Fibroblast of the aortic adventitia (primary cell): Measurements from ENCODE around the gene PRKAG2. TPM values are rescaled to one million over a fixed set of nuclear protein-coding genes. Genes with fewer than 3 reads are reported as not detected.
A peak's percentile ranks its signal among the peaks of the same experiment; 100 is the strongest.

Source experiments
- DNase-seq: peaks from one replicate; pipeline ENCODE4 v3.0.0-alpha.2; 2010; ENCODE audit warnings: low read depth
- H3K4me3 ChIP-seq: 2 replicates; pipeline ENCODE4 v1.5.1; 2011; ENCODE audit warnings: low read depth, mild to moderate bottlenecking, control low read depth, low read length, moderate library complexity
- CTCF ChIP-seq: IDR thresholded peaks from 2 replicates; pipeline ENCODE4 v1.5.1; 2011; ENCODE audit warnings: mild to moderate bottlenecking, low read length, control low read depth, inconsistent platforms; ENCODE audit not compliant: insufficient read depth
- total RNA-seq: library from RNA; depleted of rRNA; stranded (reverse); fragments of >200 nt; gene quantifications from 2 replicates; pipeline ENCODE4 v1.2.3, GENCODE V29; 2012; ENCODE audit warnings: low replicate concordance

PRKAG2 gene
- total RNA-seq, 1 donor, result 10.0 TPM

GRCh38 chr7:151795168-151795811 lies 81.6 kb downstream of the PRKAG2 start:
- DNase-seq, result no peak
- TF ChIP-seq CTCF, result no peak

DNA sequence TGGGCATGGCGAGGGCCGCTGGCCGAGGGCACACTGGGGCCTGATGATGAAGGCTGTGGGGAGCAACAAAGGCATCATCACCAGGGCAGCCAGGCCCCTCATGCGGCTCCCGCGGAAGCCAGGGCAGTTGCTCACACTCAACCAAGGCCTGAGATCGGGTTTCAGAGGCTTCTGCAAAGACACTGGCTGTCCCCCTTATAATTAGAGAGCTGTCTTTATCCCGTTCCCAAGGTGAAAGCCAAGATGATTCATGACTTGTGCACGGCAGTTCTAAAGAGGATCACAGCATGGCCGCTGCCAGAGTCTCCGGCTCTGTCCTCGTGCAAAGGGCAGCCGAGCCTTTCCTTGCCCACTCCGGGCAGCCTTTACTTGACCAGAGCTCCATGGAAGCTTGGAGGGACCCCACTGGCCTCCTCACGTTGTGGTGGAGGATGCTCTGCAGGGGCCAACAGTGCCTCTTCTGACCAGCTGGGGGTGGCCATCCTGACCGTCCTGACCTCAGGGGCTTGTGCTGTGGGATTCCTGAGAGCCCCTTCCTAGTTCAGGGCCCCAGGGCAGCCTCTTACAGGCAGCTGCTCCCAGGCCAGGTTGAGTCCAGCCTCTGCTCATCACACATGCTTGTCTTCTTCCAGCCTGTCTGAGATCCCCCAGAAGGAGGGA lies 82.3 kb downstream of the PRKAG2 start:
- TF ChIP-seq CTCF, result no peak
- DNase-seq, result no peak
- no peak overlapping the region for H3K4me3 ChIP-seq

More at GRCh38 chr7:151795168-151795811, 81.6 kb downstream of the PRKAG2 start:
- no peak overlapping the region for H3K4me3 ChIP-seq

DNA sequence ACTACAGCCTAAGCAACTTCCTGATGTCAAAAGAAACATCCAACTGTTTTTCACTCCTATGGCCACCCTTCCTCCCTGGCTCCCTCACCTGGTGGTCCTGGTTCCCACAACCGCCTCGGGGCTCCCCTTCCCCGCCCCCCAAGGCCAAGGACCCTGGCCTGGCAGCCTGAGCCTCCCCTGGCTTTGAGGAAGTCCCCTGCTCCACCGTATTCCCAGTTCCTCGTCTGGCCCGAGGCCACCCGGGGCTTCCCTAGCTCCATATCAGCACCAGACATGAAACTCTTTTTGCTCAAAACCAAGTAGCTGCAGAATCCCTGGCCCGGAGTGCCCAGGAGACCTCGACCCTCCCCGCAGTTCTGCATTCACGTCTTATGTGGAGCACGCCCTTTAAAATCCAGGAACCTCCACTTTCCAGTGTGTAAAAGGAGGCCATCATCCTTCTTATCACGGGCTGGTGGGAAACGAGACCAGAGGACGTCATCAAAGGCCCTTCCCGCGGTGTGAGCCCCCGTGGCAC lies 82.9 kb downstream of the PRKAG2 start:
- no peak for TF ChIP-seq CTCF
- no peak overlapping the region for H3K4me3 ChIP-seq
- DNase-seq, result no peak

DNA sequence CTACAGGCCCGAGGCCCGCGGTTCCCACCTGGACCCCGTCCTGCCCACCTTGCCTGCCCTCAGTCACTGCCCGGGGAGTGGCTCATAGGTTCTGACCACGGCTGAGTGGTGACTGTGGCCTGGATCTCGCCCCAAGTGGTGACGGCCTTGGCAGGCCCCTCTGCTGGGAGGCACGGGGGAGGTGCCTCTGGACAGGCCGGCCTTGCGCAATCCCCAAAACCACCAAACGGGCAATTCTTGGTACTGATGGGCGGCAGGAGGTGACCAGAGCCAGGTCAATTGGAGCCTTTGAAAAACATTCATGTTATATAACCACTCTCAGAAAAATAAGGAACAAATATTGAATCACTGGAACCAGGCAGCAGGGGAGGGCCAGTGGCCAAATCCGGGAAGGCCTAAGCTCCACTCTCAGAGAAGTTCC lies 83.4 kb downstream of the PRKAG2 start:
- H3K4me3 ChIP-seq, result no peak overlapping the region
- TF ChIP-seq CTCF, result no peak
- DNase-seq, result peak; percentile 38

- DNase-seq, result no peak
- TF ChIP-seq CTCF, result no peak
- no peak overlapping the region for H3K4me3 ChIP-seq
Observed at GRCh38 chr7:151792636-151793035, 84.3 kb downstream of the PRKAG2 start.

GRCh38 chr7:151792086-151792485 lies 84.8 kb downstream of the PRKAG2 start:
- no peak for TF ChIP-seq CTCF
- peak; percentile 30 for DNase-seq

More at GRCh38 chr7:151792086-151792485, 84.8 kb downstream of the PRKAG2 start:
- no peak overlapping the region for H3K4me3 ChIP-seq
